GF-D8 (cell line): ENCODE results near the gene USP34.

Source experiments
- DNase-seq: peaks from one replicate; lab custom pipeline; 2025; lab: John Stamatoyannopoulos, UW

USP34 gene

GRCh38 chr2:61371027-61371426 is 99.9 kb downstream of the USP34 start:
- no peak for DNase-seq

GRCh38 chr2:61368687-61369665 is 101.9 kb downstream of the USP34 start:
- DNase-seq = no peak

DNA sequence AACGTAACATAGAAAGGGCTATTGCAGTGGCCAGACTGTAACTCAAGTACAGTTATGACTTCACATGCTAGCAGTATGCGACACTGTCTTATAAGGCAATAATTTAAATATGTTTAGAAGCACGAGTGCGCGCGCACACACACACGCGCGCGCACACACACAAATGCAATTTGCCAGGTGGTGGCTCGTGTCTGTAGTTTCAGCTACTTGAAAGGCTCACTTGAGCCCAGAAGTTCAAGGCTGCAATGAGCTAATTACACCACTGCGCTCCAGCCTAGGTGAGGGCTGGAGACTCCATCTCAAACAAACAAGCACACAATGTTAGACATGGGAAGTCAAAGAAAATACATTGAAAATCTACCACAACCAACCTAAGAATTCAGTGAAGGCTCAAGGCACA is 103.7 kb downstream of the USP34 start:
- DNase-seq = no peak

DNA sequence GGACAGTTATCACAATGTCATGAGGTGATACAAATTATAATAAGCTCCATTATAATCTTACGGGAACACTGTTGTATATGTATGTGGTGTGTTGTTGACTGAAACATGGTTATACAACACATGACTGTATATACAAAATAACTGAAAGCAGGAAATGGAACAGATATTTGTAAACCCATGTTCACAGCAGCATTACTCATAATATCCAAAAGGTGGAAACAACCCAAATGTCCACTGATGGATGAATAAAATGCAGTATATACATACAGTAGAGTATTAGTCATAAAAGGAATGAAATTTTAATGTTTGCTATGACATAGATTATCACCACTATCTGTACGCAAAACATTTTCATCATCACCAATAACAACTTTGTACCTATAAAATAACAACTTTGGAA is 107.3 kb downstream of the USP34 start:
- DNase-seq = no peak

DNA sequence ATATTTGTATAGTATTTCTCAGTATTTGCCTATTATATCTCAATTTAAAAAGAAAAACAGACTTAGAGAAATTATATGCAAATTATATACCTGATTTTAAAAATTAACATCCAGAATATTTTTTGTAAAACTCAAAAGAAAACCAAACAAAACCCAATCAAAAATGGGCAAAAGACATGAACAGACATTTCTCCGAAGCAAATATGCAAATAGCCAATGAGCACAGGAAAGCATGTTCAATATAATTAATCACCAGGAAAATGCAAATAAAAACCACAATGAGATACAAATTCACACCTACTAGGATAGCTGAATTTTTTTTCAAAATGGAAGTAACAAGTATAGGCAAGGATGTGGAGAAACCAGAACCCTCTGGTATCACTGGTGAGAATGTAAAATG is 108.0 kb downstream of the USP34 start:
- DNase-seq = no peak

DNA sequence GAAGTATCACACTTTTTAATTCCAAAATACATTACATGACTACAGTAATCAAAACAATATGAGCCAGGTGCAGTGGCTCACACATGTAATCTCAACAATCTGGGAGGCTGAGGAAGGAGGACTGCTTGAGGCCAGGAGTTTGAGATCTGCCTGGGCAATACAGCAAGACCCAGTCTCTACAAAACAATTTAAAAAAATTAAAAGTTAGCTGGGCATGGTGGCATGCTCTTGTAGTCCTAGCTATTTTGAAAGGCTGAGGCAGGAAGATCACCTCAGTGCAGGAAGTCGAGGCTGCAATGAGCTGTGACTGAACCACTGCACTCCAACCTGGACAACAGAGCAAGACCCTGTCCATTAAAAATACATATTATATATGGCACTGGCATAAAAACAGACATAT is 109.8 kb downstream of the USP34 start:
- no peak for DNase-seq

- no peak for DNase-seq
Observed at GRCh38 chr2:61359058-61359457, 111.8 kb downstream of the USP34 start.

- no peak for DNase-seq
Observed at GRCh38 chr2:61357681-61358080, 113.2 kb downstream of the USP34 start.

GRCh38 chr2:61356958-61357350 is 113.9 kb downstream of the USP34 start:
- DNase-seq = no peak

DNA sequence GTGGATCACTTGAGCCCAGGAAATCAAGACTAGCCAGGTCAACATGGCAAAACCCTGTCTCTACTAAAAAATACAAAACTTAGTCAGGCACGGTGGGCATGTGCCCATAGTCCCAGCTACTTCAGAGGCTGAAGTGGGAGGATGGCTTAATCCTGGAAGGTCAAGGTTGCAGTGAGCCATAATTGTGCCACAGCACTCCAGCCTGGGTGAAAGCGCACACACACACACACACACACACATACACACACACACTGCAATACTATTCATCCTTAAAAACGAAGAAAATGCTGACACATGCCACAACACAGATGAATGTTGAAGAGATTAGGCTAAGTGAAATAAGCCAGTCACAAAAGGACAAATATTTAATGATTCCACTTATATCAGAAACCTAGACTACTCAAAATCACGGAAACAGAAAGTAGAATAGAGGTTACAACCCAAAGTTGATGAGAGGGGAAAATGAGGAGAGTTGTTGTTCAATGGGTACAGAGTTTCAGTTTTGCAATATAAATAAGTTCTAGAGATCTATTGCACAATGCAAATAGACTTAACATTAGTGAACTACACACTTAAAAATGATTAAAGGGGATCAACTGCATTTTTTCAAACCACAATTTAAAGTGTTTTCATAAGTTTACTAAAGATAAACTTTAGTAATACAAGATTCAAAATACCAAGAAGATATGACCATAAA is 114.5 kb downstream of the USP34 start:
- DNase-seq = no peak

GRCh38 chr2:61354543-61355197 is 116.2 kb downstream of the USP34 start:
- no peak for DNase-seq

DNA sequence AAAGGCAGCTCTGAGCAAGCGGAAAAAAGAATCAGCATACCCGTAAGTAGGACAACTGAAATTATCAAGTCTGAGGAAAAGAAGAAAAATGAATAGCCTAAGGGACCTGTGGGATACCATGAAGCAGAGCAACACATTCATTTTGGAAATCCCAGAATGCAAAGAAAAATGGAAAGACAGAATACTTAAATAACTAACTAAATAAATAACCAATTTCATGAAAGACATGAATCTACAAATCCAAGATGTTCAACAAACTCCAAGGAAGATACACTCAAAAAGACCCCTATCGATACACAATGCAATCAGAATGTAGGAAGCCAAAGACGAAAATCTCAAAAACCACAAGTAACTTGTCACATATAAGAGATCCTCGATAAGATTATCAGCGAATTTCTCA is 117.0 kb downstream of the USP34 start:
- DNase-seq = no peak

DNA sequence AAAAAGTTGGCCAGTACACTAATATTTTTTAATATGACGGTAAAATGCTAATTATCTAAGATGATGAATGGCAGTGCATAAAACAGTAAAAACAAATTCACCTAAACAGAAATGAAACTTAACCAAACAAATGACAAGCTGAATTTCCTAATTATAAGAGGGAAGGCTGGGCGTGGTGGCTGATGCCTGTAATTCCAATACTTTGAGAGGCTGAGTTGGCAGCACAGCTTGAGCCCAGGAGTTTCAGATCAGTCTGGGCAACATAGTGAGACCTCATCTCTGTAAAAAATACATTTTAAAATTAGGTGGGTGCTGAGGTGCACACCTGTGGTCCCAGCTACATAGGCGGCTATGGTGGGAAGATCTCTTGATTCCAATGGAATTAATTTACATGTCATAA is 120.1 kb downstream of the USP34 start:
- no peak for DNase-seq

DNA sequence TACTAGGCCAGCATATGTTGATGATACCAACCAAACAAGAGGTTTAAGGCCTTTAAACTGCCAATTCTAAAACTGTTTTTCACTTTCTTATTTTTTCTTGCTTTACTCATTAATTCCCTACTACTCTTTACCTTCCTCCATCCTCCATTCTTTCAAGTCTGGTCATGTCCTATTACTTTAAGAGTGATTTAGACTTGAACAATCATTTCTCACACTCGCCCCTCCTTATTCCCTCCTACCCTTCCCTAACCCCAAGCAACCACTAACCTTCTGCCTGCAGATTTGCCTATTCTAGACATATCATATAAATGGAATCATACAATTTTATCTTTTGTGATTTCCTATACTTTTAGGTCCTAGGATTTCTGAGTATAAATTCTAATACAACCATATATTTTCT is 127.7 kb downstream of the USP34 start:
- no peak for DNase-seq

DNA sequence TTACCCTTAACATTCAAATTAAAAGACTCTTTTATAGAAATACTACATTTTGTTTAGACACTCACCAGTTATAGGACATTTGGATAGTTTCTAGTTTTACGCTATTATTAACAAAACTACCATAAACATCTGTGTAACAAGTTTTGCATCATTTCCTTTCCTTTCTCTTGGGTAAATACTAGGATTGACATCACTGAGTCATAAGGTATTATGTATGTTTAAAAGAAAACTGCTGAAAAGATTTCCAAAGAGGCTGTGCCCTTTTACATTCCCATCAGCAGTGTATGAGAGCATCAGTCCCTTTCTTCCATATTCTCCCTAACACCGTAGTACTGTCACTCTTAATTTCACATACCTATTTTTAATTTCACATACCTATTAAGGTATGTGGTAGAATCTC is 130.6 kb downstream of the USP34 start:
- no peak for DNase-seq

GRCh38 chr2:61338447-61338846 is 132.4 kb downstream of the USP34 start:
- DNase-seq = no peak

GRCh38 chr2:61335187-61335586 is 135.7 kb downstream of the USP34 start:
- no peak for DNase-seq

DNA sequence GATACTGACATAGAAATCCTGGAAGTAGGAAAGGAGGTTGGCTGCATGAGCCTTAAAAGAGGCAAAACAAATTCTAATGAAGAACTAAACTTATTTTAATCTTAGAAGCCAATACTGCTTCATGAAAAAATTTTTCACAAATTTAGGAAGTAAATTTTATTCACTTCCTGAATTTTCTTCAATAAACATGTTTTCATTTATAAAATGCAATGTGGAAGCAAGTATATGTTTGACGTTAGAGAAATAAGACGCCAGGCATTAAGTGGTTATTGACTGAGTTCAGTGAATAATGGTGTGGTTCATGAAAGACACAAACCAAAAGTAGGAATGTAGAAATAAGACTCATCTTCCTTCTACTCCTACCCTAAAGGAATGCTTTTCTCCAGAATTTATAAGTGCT is 136.4 kb downstream of the USP34 start:
- no peak for DNase-seq

GRCh38 chr2:61328707-61329251 is 142.1 kb downstream of the USP34 start:
- no peak for DNase-seq

GRCh38 chr2:61327173-61327572 is 143.7 kb downstream of the USP34 start:
- DNase-seq = no peak

- no peak for DNase-seq
Observed at GRCh38 chr2:61326423-61326822, 144.5 kb downstream of the USP34 start.

GRCh38 chr2:61320181-61320580 is 150.7 kb downstream of the USP34 start:
- DNase-seq = no peak

DNA sequence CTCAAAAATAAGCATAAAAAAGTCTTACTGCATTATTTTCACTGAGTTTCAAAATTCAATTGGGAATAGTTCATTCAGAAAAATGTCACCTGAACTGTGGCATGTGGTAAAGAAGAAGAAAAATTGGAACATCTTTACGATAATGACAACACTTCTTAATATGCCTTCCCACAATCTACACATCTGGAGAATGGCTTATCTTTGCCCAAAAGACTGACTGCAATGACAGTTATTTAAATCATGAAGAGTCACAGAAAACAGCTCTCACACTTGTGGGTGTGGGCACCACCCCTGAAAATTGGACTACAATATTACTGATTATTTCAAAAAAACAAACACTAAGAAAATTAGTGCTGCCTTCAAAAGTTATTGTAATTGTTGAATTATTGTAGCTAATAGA is 152.3 kb downstream of the USP34 start:
- DNase-seq = no peak
